Stimulated activated CD4-positive, alpha-beta T cell treated with anti-CD3 and anti-CD28 coated beads, Interleukin-2, amount 100 ng/mL, for 4 hours (primary cell): ENCODE data around the gene TTYH1.
A peak's percentile ranks its signal among the peaks of the same experiment; 100 is the strongest.
"Not testable (repeated sequence)": the region's sequence is repeated elsewhere in the genome, so short reads cannot be mapped to it uniquely, and the experiment has no call there.

ENCODE experiments used
- DNase-seq: peaks from one replicate; pipeline ENCODE4 v3.0.0-alpha.2; 2020; ENCODE audit warnings: low read depth

Gene TTYH1

GRCh38 chr19:54415208-54415900 lies at the start of gene TTYH1:
Gene TTYH1, plus strand, starts transcription at chr19:54415464. Its CDS starts 89 bp downstream, at chr19:54415553.
- DNase-seq, result no peak

- DNase-seq, result not testable (repeated sequence)
Observed at GRCh38 chr19:54365798-54366197, 49.5 kb upstream of the TTYH1 start.

- DNase-seq, result no peak
Observed at GRCh38 chr19:54366811-54367210, 48.5 kb upstream of the TTYH1 start.

- DNase-seq, result no peak
Observed at GRCh38 chr19:54369082-54369687, 46.1 kb upstream of the TTYH1 start.

GRCh38 chr19:54369688-54370433 lies 45.4 kb upstream of the TTYH1 start:
- not testable (repeated sequence) for DNase-seq

GRCh38 chr19:54370434-54370796 lies 44.8 kb upstream of the TTYH1 start:
- DNase-seq, result not testable (repeated sequence)

- DNase-seq, result not testable (repeated sequence)
Observed at GRCh38 chr19:54371453-54371852, 43.8 kb upstream of the TTYH1 start.

- DNase-seq, result no peak
Observed at GRCh38 chr19:54373781-54374631, 41.3 kb upstream of the TTYH1 start.

GRCh38 chr19:54375181-54375938 lies 39.9 kb upstream of the TTYH1 start:
- DNase-seq, result not testable (repeated sequence)

GRCh38 chr19:54376610-54377285 lies 38.5 kb upstream of the TTYH1 start:
- DNase-seq, result no peak

GRCh38 chr19:54379187-54379678 lies 36.0 kb upstream of the TTYH1 start:
- DNase-seq, result no peak

GRCh38 chr19:54380897-54381296 lies 34.4 kb upstream of the TTYH1 start:
- no peak for DNase-seq

GRCh38 chr19:54382041-54382440 lies 33.2 kb upstream of the TTYH1 start:
- DNase-seq, result not testable (repeated sequence)

- no peak for DNase-seq
Observed at GRCh38 chr19:54383330-54383729, 31.9 kb upstream of the TTYH1 start.

- no peak for DNase-seq
Observed at GRCh38 chr19:54387991-54388801, 27.1 kb upstream of the TTYH1 start.

- no peak for DNase-seq
Observed at GRCh38 chr19:54388802-54389139, 26.5 kb upstream of the TTYH1 start.

GRCh38 chr19:54389553-54389952 lies 25.7 kb upstream of the TTYH1 start:
- no peak for DNase-seq

- peak; percentile 66 for DNase-seq
Observed at GRCh38 chr19:54390942-54391577, 24.2 kb upstream of the TTYH1 start.

GRCh38 chr19:54391589-54392061 lies 23.6 kb upstream of the TTYH1 start:
- no peak for DNase-seq
